Neuronal stem cell (in vitro differentiated cells): ENCODE data around the gene STARD10.

Experiments used
- DNase-seq: peaks from one replicate; pipeline ENCODE4 v3.0.0-alpha.2; 2013; ENCODE audit warnings: low spot score
- H2AFZ ChIP-seq: one replicate; pipeline ENCODE4 v1.6.1; 2013; ENCODE audit warnings: mild to moderate bottlenecking, low read length, inconsistent platforms
- H2AK5ac ChIP-seq: 2 replicates; pipeline ENCODE4 v1.6.1; 2013; ENCODE audit warnings: low read depth, mild to moderate bottlenecking, inconsistent platforms, low read length, moderate library complexity, mixed read lengths
- H2BK120ac ChIP-seq: 2 replicates; pipeline ENCODE4 v1.6.1; 2013; ENCODE audit warnings: low read depth, mild to moderate bottlenecking, inconsistent platforms, low read length, moderate library complexity, mixed read lengths
- H2BK12ac ChIP-seq: one replicate; pipeline ENCODE4 v1.6.1; 2013; ENCODE audit warnings: low read length, inconsistent platforms
- H2BK15ac ChIP-seq: 2 replicates; pipeline ENCODE4 v1.6.1; 2013; ENCODE audit warnings: mild to moderate bottlenecking, low read length, inconsistent platforms, mixed read lengths
- H2BK5ac ChIP-seq: one replicate; pipeline ENCODE4 v1.6.1; 2013; ENCODE audit warnings: inconsistent platforms, mild to moderate bottlenecking, low read length, moderate library complexity
- H3K14ac ChIP-seq: one replicate; pipeline ENCODE4 v1.6.1; 2013; ENCODE audit warnings: low read length, inconsistent platforms
- H3K18ac ChIP-seq: 2 replicates; pipeline ENCODE4 v1.6.1; 2013; ENCODE audit warnings: low read length, inconsistent platforms
- H3K23ac ChIP-seq: 2 replicates; pipeline ENCODE4 v1.6.1; 2013; ENCODE audit warnings: low read depth, mild to moderate bottlenecking, mixed read lengths, low read length, inconsistent platforms; ENCODE audit not compliant: poor library complexity
- H3K27ac ChIP-seq: replicated peaks from 3 replicates; pipeline ENCODE4 v1.5.1; 2013; ENCODE audit warnings: low read length, inconsistent platforms
- H3K27me3 ChIP-seq, 3 experiments: 2 replicates each; pipeline ENCODE4 v1.6.1; 2013; ENCODE audit warnings: low read length in 3 of 3, mild to moderate bottlenecking in 2 of 3, inconsistent platforms in 1 of 3, low read depth in 1 of 3, mixed read lengths in 1 of 3, moderate library complexity in 1 of 3; ENCODE audit not compliant: control insufficient read depth in 3 of 3, insufficient read depth in 3 of 3
- H3K36me3 ChIP-seq, 2 donors: replicated peaks in 1 of 2; 2 replicates each; pipeline ENCODE4 v1.6.1; 2013; ENCODE audit warnings: low read length in 2 of 2; ENCODE audit not compliant: control insufficient read depth in 2 of 2, insufficient read depth in 2 of 2
- H3K4ac ChIP-seq: 2 replicates; pipeline ENCODE4 v1.6.1; 2013; ENCODE audit warnings: inconsistent platforms, mild to moderate bottlenecking, low read length, moderate library complexity
- H3K4me1 ChIP-seq, 2 donors: 1 replicate in 1 of 2; 2 replicates in 1 of 2; pipeline ENCODE4 v1.6.1; 2013; ENCODE audit warnings: low read length in 2 of 2, low read depth in 1 of 2; ENCODE audit not compliant: control insufficient read depth in 2 of 2, insufficient read depth in 1 of 2
- H3K4me2 ChIP-seq: one replicate; pipeline ENCODE4 v1.6.1; 2013; ENCODE audit warnings: mild to moderate bottlenecking, low read length, inconsistent platforms; ENCODE audit not compliant: insufficient read depth, poor library complexity, severe bottlenecking
- H3K4me3 ChIP-seq, 2 donors: 2 replicates each; pipeline ENCODE4 v1.5.1; 2013; ENCODE audit warnings: low read length in 2 of 2, mild to moderate bottlenecking in 2 of 2, inconsistent platforms in 1 of 2, moderate library complexity in 1 of 2
- H3K79me1 ChIP-seq: one replicate; pipeline ENCODE4 v1.6.1; 2013; ENCODE audit warnings: low read depth, mild to moderate bottlenecking, inconsistent platforms, low read length, moderate library complexity
- H3K9ac ChIP-seq: one replicate; pipeline ENCODE4 v1.6.1; 2013; ENCODE audit warnings: mild to moderate bottlenecking, low read depth, low read length, inconsistent platforms; ENCODE audit not compliant: poor library complexity
- H3K9me3 ChIP-seq, 2 donors: replicated peaks in 1 of 2; 2 replicates each; pipeline versions ENCODE3 to v1.6.1; 2013; ENCODE audit warnings: low read length in 2 of 2, mild to moderate bottlenecking in 2 of 2, inconsistent platforms in 1 of 2, low read depth in 1 of 2, mixed read lengths in 1 of 2, moderate library complexity in 1 of 2; ENCODE audit not compliant: control insufficient read depth in 2 of 2, insufficient read depth in 1 of 2
- H4K8ac ChIP-seq: one replicate; pipeline ENCODE4 v1.6.1; 2013; ENCODE audit warnings: low read depth, mild to moderate bottlenecking, inconsistent platforms, low read length, moderate library complexity
- H4K91ac ChIP-seq: one replicate; pipeline ENCODE4 v1.6.1; 2013; ENCODE audit warnings: low read length, low read depth, mild to moderate bottlenecking, inconsistent platforms; ENCODE audit not compliant: poor library complexity
- WGBS, 2 donors: extraction: QIAGEN DNeasy Blood & Tissue Kit; methylation state at CpG; one replicate each; pipeline ENCODE4 v1.1.7; 2013; ENCODE audit warnings: missing lambda C conversion rate in 2 of 2, mixed read lengths in 1 of 2; ENCODE audit not compliant: insufficient read length in 2 of 2, insufficient replicate concordance in 1 of 2; ENCODE audit errors: extremely low coverage in 2 of 2; 5-methylcytosine and 5-hydroxymethylcytosine counted together

Gene STARD10

DNA sequence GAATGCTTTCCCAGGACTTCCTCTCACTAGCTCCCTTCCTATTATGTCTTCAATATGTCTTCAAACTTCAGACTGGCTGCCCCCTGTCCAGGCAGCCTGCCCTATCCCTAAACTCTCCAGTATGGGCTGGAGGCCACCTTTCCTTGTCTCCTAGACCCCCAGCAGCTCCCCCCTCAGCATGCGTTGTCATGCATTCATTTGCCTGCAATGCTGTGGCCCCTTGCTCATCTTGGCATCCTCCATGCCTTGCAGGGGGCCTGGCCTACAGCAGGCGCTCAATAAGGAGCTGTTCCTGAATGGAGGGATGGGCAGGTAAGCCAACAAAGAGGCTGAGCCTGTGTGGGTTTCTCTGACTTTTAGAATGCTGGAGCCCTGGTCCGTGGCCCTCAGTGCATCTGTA, 25.3 kb downstream of the STARD10 start:
- Histone ChIP-seq H3K36me3 (no peaks in the 10 kb centered on the region), H3K14ac (peak overlapping the region; percentile 75), H3K23ac (no peak overlapping the region), H2AFZ (no peak overlapping the region), H4K91ac (no peak overlapping the region), H2BK120ac (no peak overlapping the region), H3K4me1 (peaks cover 6 to 10% of the 10 kb centered on the region in 2 donors), H3K79me1 (no peaks in the 10 kb centered on the region), H2AK5ac (no peak overlapping the region), H3K4ac (no peak overlapping the region), H4K8ac (peak overlapping the region; percentile 68), H3K18ac (peak overlapping the region; percentile 13), H3K4me2 (no peak overlapping the region), H3K9ac (no peak overlapping the region), H3K4me3 (no peak overlapping the region), H2BK5ac (no peak overlapping the region), H2BK12ac (no peak overlapping the region), H2BK15ac (no peak overlapping the region), H3K9me3 (no peaks in the 10 kb centered on the region), H3K27ac (no peak overlapping the region), H3K27me3 (no peaks in the 10 kb centered on the region)
- WGBS, 2 donors: no CpG with 5 or more reads among the region's 3 CpGs
- DNase-seq: no peak

DNA sequence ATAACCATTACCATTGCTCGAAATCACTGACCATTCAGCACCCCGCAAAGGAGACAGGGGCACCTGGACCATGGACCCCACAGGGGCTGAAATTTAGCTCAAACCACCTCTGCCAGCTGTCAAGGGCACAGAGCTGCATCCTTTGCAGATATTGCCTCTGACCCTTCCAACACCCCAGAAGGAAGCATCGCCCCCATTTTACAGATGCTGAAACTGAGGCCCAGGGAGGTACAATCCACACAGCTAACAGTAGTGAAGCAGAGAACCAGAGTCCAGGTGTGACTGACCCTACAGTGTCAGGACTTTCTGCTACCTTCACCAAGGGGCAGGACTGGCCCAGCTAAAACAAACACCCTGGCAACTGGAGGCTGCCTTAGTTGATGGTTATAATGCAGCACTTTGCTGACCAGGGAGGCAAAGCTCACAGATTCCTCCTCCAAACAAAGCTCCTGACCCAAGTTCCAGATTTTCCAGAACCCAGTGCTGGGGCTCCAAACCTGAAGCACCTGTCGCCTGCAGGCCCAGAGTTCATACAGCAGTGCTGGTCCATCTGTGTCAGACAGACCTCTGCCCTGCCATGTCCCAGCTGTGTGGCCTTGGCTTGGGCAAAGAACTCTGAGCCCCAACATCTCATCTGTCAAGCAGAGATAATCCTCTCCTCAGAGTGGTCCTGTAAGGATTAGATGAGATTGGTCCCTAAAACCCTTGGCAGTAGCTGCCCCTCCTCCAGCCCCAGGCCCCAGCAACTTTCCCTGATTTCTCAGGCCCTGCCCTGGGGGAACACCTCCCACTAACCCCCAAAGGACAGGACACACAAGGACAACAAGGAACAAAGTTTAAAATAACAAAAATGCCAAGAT, 26.4 kb downstream of the STARD10 start:
- H4K91ac ChIP-seq: no peak overlapping the region
- H3K14ac ChIP-seq: no peak overlapping the region
- H4K8ac ChIP-seq: no peak overlapping the region
- H2AFZ ChIP-seq: no peak overlapping the region
- no peaks in the 10 kb centered on the region for H3K79me1 ChIP-seq
- H3K4me1 ChIP-seq: peaks cover 0 to 5% of the 10 kb centered on the region in 2 donors
- H2BK15ac ChIP-seq: no peak overlapping the region
- H2BK5ac ChIP-seq: no peak overlapping the region
- H3K23ac ChIP-seq: no peak overlapping the region
- H3K9me3 ChIP-seq: no peaks in the 10 kb centered on the region
- H3K4ac ChIP-seq: no peak overlapping the region
- no peak overlapping the region for H3K27ac ChIP-seq
- no peak for DNase-seq
- H3K36me3 ChIP-seq: no peaks in the 10 kb centered on the region
- no peak overlapping the region for H3K9ac ChIP-seq
- no CpG with 5 or more reads among the region's 4 CpGs for WGBS, 2 donors
- no peaks in the 10 kb centered on the region for H3K27me3 ChIP-seq
- H3K18ac ChIP-seq: no peak overlapping the region
- no peak overlapping the region for H3K4me2 ChIP-seq
- no peak overlapping the region for H3K4me3 ChIP-seq
- no peak overlapping the region for H2BK120ac ChIP-seq
- H2AK5ac ChIP-seq: no peak overlapping the region
- H2BK12ac ChIP-seq: no peak overlapping the region

DNA sequence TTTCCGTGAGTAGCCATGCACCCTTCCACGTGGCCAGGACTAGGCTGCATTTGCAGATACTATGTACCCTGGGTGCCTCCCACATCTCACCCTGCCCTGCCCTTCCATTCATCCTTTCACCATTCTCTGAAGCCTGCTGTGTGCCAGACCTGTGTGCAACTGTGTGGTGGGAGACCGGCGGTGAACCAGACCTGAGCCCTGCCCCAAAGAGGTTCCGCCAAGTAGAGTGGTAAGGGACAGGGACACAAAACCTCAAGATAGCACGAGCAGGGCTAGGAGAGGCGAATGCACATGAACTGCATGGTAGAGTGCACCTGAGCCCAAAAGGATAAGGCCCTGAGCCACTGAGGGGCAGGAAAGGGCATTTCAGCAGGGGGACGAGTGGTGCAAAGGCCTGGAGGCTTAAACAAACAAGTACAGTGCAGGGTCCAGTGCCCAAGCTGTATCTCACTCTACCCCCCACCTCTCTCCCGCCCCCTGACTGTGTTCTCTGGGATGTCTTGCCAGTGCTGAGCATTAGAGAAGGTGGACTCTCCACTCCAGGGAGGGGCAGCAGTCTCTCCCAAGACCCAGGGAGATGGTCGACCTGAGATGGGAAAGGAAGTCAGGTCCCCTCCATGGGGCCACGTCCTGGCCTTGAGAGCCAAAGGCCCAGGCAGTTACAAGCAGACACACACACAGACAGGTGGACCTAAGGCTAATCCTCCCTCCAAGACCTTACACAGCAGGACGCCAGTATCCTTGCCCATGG, 27.5 kb downstream of the STARD10 start:
- Histone ChIP-seq H3K4me3 (peak overlapping the region in 1 of 2 donors; percentile 14), H2BK120ac (no peak overlapping the region), H3K23ac (no peak overlapping the region), H3K27ac (no peak overlapping the region), H2BK15ac (no peak overlapping the region), H3K4me1 (peaks cover 0 to 4% of the 10 kb centered on the region in 2 donors), H2BK5ac (no peak overlapping the region), H3K9ac (peak overlapping the region; percentile 76), H4K91ac (peak overlapping the region; percentile 24), H2BK12ac (no peak overlapping the region), H3K14ac (peak overlapping the region; percentile 65), H3K79me1 (no peaks in the 10 kb centered on the region), H3K9me3 (no peaks in the 10 kb centered on the region), H3K36me3 (no peaks in the 10 kb centered on the region), H2AFZ (no peak overlapping the region), H3K18ac (no peak overlapping the region), H2AK5ac (no peak overlapping the region), H4K8ac (no peak overlapping the region), H3K4ac (no peak overlapping the region), H3K4me2 (no peak overlapping the region), H3K27me3 (no peaks in the 10 kb centered on the region)
- no peak for DNase-seq
- WGBS, 2 donors: no CpG with 5 or more reads among the region's 12 CpGs

DNA sequence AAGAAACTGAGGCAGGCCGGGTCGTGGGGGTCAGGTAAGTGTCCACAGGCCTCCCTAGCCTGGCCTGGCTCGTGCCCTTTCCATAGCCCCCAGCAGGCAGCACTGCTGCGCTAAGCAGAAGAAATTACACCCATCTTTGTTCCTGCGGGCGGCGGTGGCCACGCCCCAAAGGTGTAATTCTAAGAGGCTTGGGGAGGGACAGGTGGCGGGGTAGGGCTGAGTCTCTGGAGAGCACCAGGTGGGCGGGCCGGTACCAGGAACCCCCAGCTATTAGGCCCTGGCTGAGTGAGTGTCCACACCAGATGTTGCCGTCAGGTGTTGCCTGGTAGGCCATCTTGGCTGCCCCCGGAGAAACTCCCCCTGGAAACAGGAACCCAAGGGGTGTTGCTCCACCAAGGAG, 29.3 kb downstream of the STARD10 start:
- Histone ChIP-seq H3K79me1 (no peaks in the 10 kb centered on the region), H2BK5ac (peak overlapping the region; percentile 16), H2BK12ac (no peak overlapping the region), H2BK120ac (no peak overlapping the region), H3K23ac (no peak overlapping the region), H3K4me2 (no peak overlapping the region), H2AFZ (no peak overlapping the region), H3K14ac (peak overlapping the region; percentile 2), H4K91ac (no peak overlapping the region), H3K4me3 (no peak overlapping the region), H3K9ac (no peak overlapping the region), H3K4me1 (peaks cover 0 to 4% of the 10 kb centered on the region in 2 donors), H3K36me3 (no peaks in the 10 kb centered on the region), H2AK5ac (peak overlapping the region; percentile 47), H3K27me3 (no peaks in the 10 kb centered on the region), H3K9me3 (no peaks in the 10 kb centered on the region), H4K8ac (no peak overlapping the region), H3K18ac (no peak overlapping the region), H3K4ac (no peak overlapping the region), H2BK15ac (peak overlapping the region; percentile 44), H3K27ac (no peak overlapping the region)
- WGBS, 2 donors: no CpG with 5 or more reads among the region's 13 CpGs
- DNase-seq: no peak
